Panc1 (cell line): Measurements from ENCODE around the gene INAVA. TPM values are rescaled to one million over a fixed set of nuclear protein-coding genes. Genes with fewer than 3 reads are reported as not detected.

Experiments
- ATAC-seq: fragments of 200-7000 bp; cut with Tn5 transposase; 2 replicates; pipeline ENCODE4 v1.9.1; 2020; ENCODE audit warnings: mild to moderate bottlenecking, moderate library complexity
- BruUV-seq: library from RNA; stranded (reverse); fragments of 400-500 nt; replicated peaks from 2 replicates; lab custom pipeline; 2021; lab: Mats Ljungman, UMichigan
- CTCF ChIA-PET: fragments of 300-600 bp; sonication (Branson Sonifier 250); formaldehyde crosslinking; loops from one replicate; lab custom pipeline; 2022; ENCODE audit warnings: antibody characterized with exemption; lab: Charles Lee
- POLR2A ChIA-PET: fragments of 300-600 bp; sonication (Branson Sonifier 250); formaldehyde crosslinking; loops from one replicate; lab custom pipeline; 2022; ENCODE audit warnings: antibody characterized with exemption; lab: Charles Lee
- DNase-seq: peaks from one replicate; pipeline ENCODE4 v3.0.0-alpha.2; 2010; ENCODE audit warnings: low read depth, low spot score
- H3K27ac ChIP-seq: 2 replicates; pipeline ENCODE4 v1.5.1; 2011; ENCODE audit warnings: mild to moderate bottlenecking, low read length, inconsistent platforms
- H3K27me3 ChIP-seq: fragments of 200-500 bp; sonication (Bioruptor generic); 2 replicates; pipeline ENCODE4 v1.6.0; 2014; ENCODE audit warnings: low read length, inconsistent platforms; ENCODE audit not compliant: control insufficient read depth, insufficient read depth
- H3K36me3 ChIP-seq: fragments of 200-500 bp; sonication (Bioruptor generic); 2 replicates; pipeline ENCODE4 v1.5.1; 2014; ENCODE audit warnings: inconsistent platforms, mild to moderate bottlenecking, low read length, moderate library complexity; ENCODE audit not compliant: control insufficient read depth, insufficient read depth
- H3K4me1 ChIP-seq: 2 replicates; pipeline ENCODE4 v1.5.1; 2011; ENCODE audit warnings: inconsistent platforms, mild to moderate bottlenecking, low read length, moderate library complexity; ENCODE audit not compliant: control insufficient read depth, insufficient read depth
- H3K4me3 ChIP-seq, 2 experiments: 2 replicates each; pipeline ENCODE4 v1.5.1; 2011 to 2012; ENCODE audit warnings: low read depth in 2 of 2, low read length in 2 of 2, mild to moderate bottlenecking in 2 of 2, inconsistent platforms in 1 of 2, moderate library complexity in 1 of 2
- H3K9me3 ChIP-seq: fragments of 200-500 bp; sonication (Bioruptor generic); 2 replicates; pipeline ENCODE4 v1.5.1; 2014; ENCODE audit warnings: low read depth, mild to moderate bottlenecking, inconsistent platforms, low read length, moderate library complexity; ENCODE audit not compliant: control insufficient read depth, insufficient read depth
- CTCF ChIP-seq: fragments of 450-650 bp; IDR thresholded peaks from 2 replicates; pipeline ENCODE4 v1.5.1; 2017; ENCODE audit warnings: mild to moderate bottlenecking
- POLR2AphosphoS5 ChIP-seq: IDR thresholded peaks from 2 replicates; pipeline ENCODE4 v1.6.1; 2012; ENCODE audit warnings: mild to moderate bottlenecking, low read depth, low read length, moderate library complexity
- REST ChIP-seq, 2 experiments: IDR thresholded peaks; 2 replicates each; pipeline ENCODE4 v1.6.1; 2011 to 2012; ENCODE audit warnings: low read depth in 2 of 2, control low read depth in 1 of 2, low read length in 1 of 2, mild to moderate bottlenecking in 1 of 2, moderate library complexity in 1 of 2; ENCODE audit not compliant: insufficient read depth in 1 of 2
- SIN3A ChIP-seq: IDR thresholded peaks from 2 replicates; pipeline ENCODE4 v1.6.1; 2012; ENCODE audit warnings: low read depth, mild to moderate bottlenecking, low read length, moderate library complexity, borderline replicate concordance; ENCODE audit not compliant: insufficient read depth
- TCF7L2 ChIP-seq: IDR thresholded peaks from 2 replicates; pipeline ENCODE4 v1.6.1; 2011; ENCODE audit warnings: mild to moderate bottlenecking, low read depth, low read length, inconsistent platforms
- in situ Hi-C: cut with HindIII; loops from 2 replicates; pipeline ENCODE4 v1.10.0; 2016; ENCODE audit warnings: low sequenced_read_pairs, low pct_unique_long_range_greater_than_20kb
- intact Hi-C: fragments of 100-400 bp; cut with micrococcal nuclease; formaldehyde crosslinking; loops from one replicate; pipeline ENCODE4 v1.10.0; 2022; ENCODE audit not compliant: unreplicated experiment
- total RNA-seq: library from RNA; stranded (reverse); gene quantifications from one replicate; pipeline ENCODE4 v1.2.1, GENCODE V29; 2021; ENCODE audit not compliant: unreplicated experiment

The INAVA gene
- total RNA-seq, 1 experiment from 2014 or later = 3.6 TPM

DNA sequence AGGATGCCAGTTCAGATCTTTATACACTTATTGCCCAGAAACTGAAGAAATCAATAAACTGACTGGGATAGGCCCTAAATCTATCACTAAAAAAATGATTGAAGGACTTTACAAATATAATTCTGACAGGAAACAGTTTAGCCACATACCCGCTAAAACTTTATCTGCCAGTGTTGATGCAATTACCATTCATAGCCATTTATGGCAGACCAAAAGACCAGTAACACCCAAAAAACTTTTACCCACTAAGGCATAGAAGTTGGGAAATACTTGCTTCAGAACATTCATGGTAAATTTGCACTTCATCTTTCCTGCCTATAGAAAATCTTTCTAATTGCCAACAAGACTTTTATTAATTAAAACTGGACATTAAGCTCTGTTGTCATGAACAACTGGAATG lies 36.9 kb upstream of the INAVA start:
- no peaks in the 10 kb centered on the region for H3K27me3 ChIP-seq
- no peaks in the 10 kb centered on the region for H3K9me3 ChIP-seq
- ChIA-PET POLR2A (no interaction called here), CTCF (no interaction called here)
- intact Hi-C loops = no loop called here
- no peak for DNase-seq
- no peaks in the 10 kb centered on the region for H3K4me1 ChIP-seq
- in situ Hi-C loops = no loop called here
- no peak overlapping the region for H3K27ac ChIP-seq
- peaks cover 36% of the 10 kb centered on the region for H3K36me3 ChIP-seq
- TF ChIP-seq CTCF (no peak), POLR2AphosphoS5 (no peak), REST (IDR thresholded peaks at IDR 0.05; ENCODE audit: insufficient read depth in 1 of 2, low read depth in 2 of 2, low read length in 1 of 2) (no peak), SIN3A (no peak), TCF7L2 (no peak)
- TSS peak; percentile 55 for BruUV-seq
- H3K4me3 ChIP-seq = no peak overlapping the region
- ATAC-seq = no peak

DNA sequence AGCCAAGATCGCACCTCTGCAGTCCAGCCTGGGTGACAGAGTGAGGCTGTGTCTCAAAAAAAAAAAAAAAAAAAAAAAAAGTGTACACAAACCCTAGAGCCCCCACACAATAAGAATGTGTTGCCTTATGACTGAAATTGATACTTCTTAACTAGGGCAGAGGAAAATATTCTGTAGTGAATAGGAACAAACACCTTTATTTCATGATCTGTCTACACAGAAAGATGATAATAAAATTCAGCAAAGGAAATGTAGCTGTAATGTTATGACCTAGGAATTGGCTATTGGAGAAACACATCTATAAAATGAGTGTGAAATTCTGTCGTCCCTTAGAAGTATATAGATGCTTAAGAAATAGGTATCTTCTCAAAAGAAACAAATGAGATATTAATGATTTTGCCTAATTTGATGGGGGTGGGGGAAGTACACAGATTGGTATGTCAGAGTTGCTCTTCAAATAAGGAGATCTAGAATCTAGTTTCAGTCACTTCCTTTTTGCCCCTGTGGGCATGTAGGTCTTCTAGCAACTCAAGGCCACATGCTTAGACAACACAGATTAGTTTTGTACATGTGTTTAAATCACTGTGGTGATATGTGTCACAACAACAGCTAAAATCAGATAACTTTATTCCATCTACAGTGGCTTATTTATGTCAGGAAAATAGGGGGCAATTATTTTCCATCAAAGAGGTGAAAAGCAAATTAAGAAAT lies 32.6 kb upstream of the INAVA start:
- Histone ChIP-seq H3K27ac (no peak overlapping the region), H3K36me3 (peaks cover 12% of the 10 kb centered on the region), H3K4me3 (no peak overlapping the region), H3K9me3 (no peaks in the 10 kb centered on the region), H3K27me3 (no peaks in the 10 kb centered on the region), H3K4me1 (no peaks in the 10 kb centered on the region; the same call in 1 of the 2 replicates)
- TF ChIP-seq SIN3A = no peak
- TF ChIP-seq CTCF = no peak
- no peak for TF ChIP-seq TCF7L2
- no peak for TF ChIP-seq POLR2AphosphoS5
- no peak for TF ChIP-seq REST (IDR thresholded peaks at IDR 0.05; ENCODE audit: insufficient read depth in 1 of 2, low read depth in 2 of 2, low read length in 1 of 2)
- ATAC-seq = no peak
- BruUV-seq = no TSS peak
- DNase-seq = no peak
- ChIA-PET POLR2A (interaction anchor here (0.7 kb wide), 1 partner anchor 46 kb away, joined by 3 read pairs; no protein-coding TSS in a partner anchor), CTCF (no interaction called here)
- in situ Hi-C loops = no loop called here
- intact Hi-C loops = no loop called here
